K562 (cell line): ENCODE measurements around the gene ADAMTSL2. TPM values are rescaled to one million over a fixed set of nuclear protein-coding genes. Genes with fewer than 3 reads are reported as not detected.

Experiments
- KDM2B ChIP-seq: fragments of 250-450 bp; sonication (Bioruptor Pico); IDR thresholded peaks from 2 replicates; pipeline ENCODE4 v1.8.0; 2021; ENCODE audit warnings: mild to moderate bottlenecking, moderate library complexity
- MEF2A ChIP-seq: IDR thresholded peaks from 2 replicates; pipeline ENCODE4 v1.6.1; 2011; ENCODE audit warnings: low read depth, mild to moderate bottlenecking, low read length, moderate library complexity; ENCODE audit not compliant: control insufficient read depth
- NFE2L1 ChIP-seq: fragments of 450-650 bp; IDR thresholded peaks from 2 replicates; pipeline ENCODE4 v1.6.1; 2016; ENCODE audit warnings: missing genetic modification characterization, low read depth, mild to moderate bottlenecking, missing compliant biosample characterization, moderate library complexity, borderline replicate concordance
- NFYB ChIP-seq: IDR thresholded peaks from 2 replicates; pipeline ENCODE4 v1.6.1; 2011; ENCODE audit warnings: mild to moderate bottlenecking, moderate library complexity; ENCODE audit not compliant: insufficient read length; ENCODE audit errors: extremely low read depth
- SREBF1 ChIP-seq: fragments of 150-350 bp; IDR thresholded peaks from 2 replicates; pipeline ENCODE4 v1.6.1; 2014; ENCODE audit warnings: antibody characterized with exemption, low read depth, low read length, borderline replicate concordance
- XRCC3 ChIP-seq: fragments of 450-650 bp; IDR thresholded peaks from 2 replicates; pipeline ENCODE4 v1.6.1; 2017; ENCODE audit warnings: mild to moderate bottlenecking, moderate library complexity
- ZNF699 ChIP-seq: fragments of 250-450 bp; sonication (Bioruptor Pico); IDR thresholded peaks from 2 replicates; pipeline ENCODE4 v1.8.0; 2021; ENCODE audit warnings: mild to moderate bottlenecking, moderate library complexity; ENCODE audit not compliant: insufficient replicate concordance
- polyA plus RNA-seq, 8 experiments: library from polyadenylated mRNA; depleted of rRNA in 4 of 8; stranded (reverse) in 5 of 8; unstranded in 3 of 8; fragments of >200 nt; fragmentation: Nextera tagmentation in 2 of 8; fragmentation: Illumina TruSeq in 1 of 8; extraction: Ambion mirVana in 2 of 8; extraction: Trizol in 1 of 8; gene quantifications; 2 replicates each; pipeline versions ENCODE4 v1.2.1 to v1.2.3, GENCODE V29; 2011 to 2014; ENCODE audit warnings: inconsistent platforms in 1 of 8, missing spikeins in 1 of 8
- total RNA-seq, 7 experiments: library from RNA; depleted of rRNA in 6 of 7; stranded (reverse); fragments of >200 nt in 6 of 7; fragmentation: Illumina TruSeq in 2 of 7; extraction: Trizol in 2 of 7; gene quantifications; 2 replicates each; pipeline versions ENCODE4 v1.2.1 to v1.2.3, GENCODE V29; 2011 to 2021; ENCODE audit warnings: low replicate concordance in 1 of 7
- TF ChIP-seq, protein P1 (sequence below): fragments of 250-450 bp; sonication (Bioruptor Pico); IDR thresholded peaks from 2 replicates; pipeline ENCODE4 v1.4.0; 2020; ENCODE audit warnings: mild to moderate bottlenecking, moderate library complexity, borderline replicate concordance
- TF ChIP-seq, protein P2 (sequence below): fragments of 450-650 bp; IDR thresholded peaks from 2 replicates; pipeline ENCODE4 v1.6.1; 2016; ENCODE audit warnings: antibody characterized with exemption
- TF ChIP-seq, protein P3 (sequence below): fragments of 250-450 bp; sonication (Bioruptor Pico); IDR thresholded peaks from 2 replicates; pipeline ENCODE4 v1.6.1; 2021; ENCODE audit warnings: mild to moderate bottlenecking

Gene ADAMTSL2
- total and polyA plus RNA-seq, 9 of the 15 experiments (the other 6 are each of a cell fraction or from before 2014, with no cell fraction given): 0.04 TPM; not detected in 8

DNA sequence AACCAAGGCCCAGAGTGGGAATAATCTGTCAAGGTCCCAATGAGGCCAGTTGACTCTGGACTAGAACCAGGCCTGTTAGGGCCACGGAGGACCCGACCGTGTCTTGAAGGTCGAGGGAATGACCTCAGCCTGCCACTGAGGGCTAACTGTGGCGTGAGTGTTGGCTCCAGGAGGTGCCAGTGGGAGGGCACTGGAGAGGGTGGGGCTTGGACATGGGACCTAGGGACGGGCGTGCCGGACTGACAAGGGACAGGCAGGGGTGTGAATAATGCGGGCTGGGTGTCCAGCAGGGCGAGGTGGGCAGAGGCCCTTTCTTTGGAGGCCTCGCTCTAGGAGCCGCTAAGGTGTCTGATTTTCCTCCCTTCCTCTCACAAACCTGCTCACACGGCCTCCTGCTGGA is 7.5 kb downstream of the ADAMTSL2 start (continued):
- TF ChIP-seq, protein P1, sequence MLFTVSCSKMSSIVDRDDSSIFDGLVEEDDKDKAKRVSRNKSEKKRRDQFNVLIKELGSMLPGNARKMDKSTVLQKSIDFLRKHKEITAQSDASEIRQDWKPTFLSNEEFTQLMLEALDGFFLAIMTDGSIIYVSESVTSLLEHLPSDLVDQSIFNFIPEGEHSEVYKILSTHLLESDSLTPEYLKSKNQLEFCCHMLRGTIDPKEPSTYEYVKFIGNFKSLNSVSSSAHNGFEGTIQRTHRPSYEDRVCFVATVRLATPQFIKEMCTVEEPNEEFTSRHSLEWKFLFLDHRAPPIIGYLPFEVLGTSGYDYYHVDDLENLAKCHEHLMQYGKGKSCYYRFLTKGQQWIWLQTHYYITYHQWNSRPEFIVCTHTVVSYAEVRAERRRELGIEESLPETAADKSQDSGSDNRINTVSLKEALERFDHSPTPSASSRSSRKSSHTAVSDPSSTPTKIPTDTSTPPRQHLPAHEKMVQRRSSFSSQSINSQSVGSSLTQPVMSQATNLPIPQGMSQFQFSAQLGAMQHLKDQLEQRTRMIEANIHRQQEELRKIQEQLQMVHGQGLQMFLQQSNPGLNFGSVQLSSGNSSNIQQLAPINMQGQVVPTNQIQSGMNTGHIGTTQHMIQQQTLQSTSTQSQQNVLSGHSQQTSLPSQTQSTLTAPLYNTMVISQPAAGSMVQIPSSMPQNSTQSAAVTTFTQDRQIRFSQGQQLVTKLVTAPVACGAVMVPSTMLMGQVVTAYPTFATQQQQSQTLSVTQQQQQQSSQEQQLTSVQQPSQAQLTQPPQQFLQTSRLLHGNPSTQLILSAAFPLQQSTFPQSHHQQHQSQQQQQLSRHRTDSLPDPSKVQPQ (CRISPR knock-in tag): no peak
- TF ChIP-seq SREBF1 (no peak), ZNF699 (CRISPR knock-in tag) (no peak), KDM2B (no peak), NFE2L1 (tag) (no peak), NFYB (no peak), MEF2A (no peak), XRCC3 (no peak)
- TF ChIP-seq, protein P2, sequence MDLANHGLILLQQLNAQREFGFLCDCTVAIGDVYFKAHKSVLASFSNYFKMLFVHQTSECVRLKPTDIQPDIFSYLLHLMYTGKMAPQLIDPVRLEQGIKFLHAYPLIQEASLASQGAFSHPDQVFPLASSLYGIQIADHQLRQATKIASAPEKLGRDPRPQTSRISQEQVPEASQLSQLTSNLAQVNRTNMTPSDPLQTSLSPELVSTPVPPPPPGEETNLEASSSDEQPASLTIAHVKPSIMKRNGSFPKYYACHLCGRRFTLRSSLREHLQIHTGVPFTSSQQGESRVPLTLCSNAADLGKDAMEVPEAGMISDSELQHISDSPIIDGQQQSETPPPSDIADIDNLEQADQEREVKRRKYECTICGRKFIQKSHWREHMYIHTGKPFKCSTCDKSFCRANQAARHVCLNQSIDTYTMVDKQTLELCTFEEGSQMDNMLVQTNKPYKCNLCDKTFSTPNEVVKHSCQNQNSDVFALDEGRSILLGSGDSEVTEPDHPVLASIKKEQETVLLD: no peak
- TF ChIP-seq, protein P3, sequence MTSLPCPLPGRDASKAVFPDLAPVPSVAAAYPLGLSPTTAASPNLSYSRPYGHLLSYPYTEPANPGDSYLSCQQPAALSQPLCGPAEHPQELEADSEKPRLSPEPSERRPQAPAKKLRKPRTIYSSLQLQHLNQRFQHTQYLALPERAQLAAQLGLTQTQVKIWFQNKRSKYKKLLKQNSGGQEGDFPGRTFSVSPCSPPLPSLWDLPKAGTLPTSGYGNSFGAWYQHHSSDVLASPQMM (CRISPR knock-in tag): no peak
